H1 (cell line): Measurements from ENCODE around the gene PTX3. TPM values are rescaled to one million over a fixed set of nuclear protein-coding genes. Genes with fewer than 3 reads are reported as not detected.

ENCODE experiments used
- CTCF ChIA-PET: fragments of 300-600 bp; sonication (Branson Sonifier 250); formaldehyde crosslinking; loops from one replicate; lab custom pipeline; 2021; ENCODE audit not compliant: partially characterized antibody; lab: Charles Lee
- POLR2A ChIA-PET: fragments of 300-600 bp; sonication (Branson Sonifier 250); formaldehyde crosslinking; loops from one replicate; lab custom pipeline; 2021; ENCODE audit warnings: inconsistent platforms; ENCODE audit not compliant: partially characterized antibody; lab: Charles Lee
- DNase-seq, 2 experiments: peaks; one replicate each; pipeline versions ENCODE4 v3.0.0 to v3.0.0-alpha.2; 2010 to 2022; ENCODE audit warnings: low spot score in 2 of 2, low read depth in 1 of 2, mixed read lengths in 1 of 2
- FAIRE-seq: peaks from 2 replicates; lab custom pipeline; 2011; peaks lifted over from hg19 to GRCh38; lab: Jason Lieb, UNC
- H2AFZ ChIP-seq: 2 replicates; pipeline ENCODE4 v1.8.1; 2012; ENCODE audit warnings: low read length, inconsistent platforms
- H2AK5ac ChIP-seq: 2 replicates; pipeline ENCODE4 v1.6.1; 2013; ENCODE audit warnings: low read depth, low read length
- H2BK120ac ChIP-seq: replicated peaks from 2 replicates; pipeline ENCODE3; 2013; ENCODE audit warnings: low read depth, low read length, inconsistent platforms
- H2BK12ac ChIP-seq: 2 replicates; pipeline ENCODE4 v1.6.1; 2013; ENCODE audit warnings: low read depth, low read length
- H2BK15ac ChIP-seq: 2 replicates; pipeline ENCODE4 v1.6.1; 2013; ENCODE audit warnings: low read length
- H2BK20ac ChIP-seq: 2 replicates; pipeline ENCODE4 v1.6.1; 2013; ENCODE audit warnings: low read length
- H2BK5ac ChIP-seq: 2 replicates; pipeline ENCODE4 v1.6.1; 2013; ENCODE audit warnings: low read depth, low read length
- H3K14ac ChIP-seq: 2 replicates; pipeline ENCODE4 v1.6.1; 2013; ENCODE audit warnings: inconsistent platforms; ENCODE audit not compliant: insufficient read length
- H3K18ac ChIP-seq: 2 replicates; pipeline ENCODE4 v1.6.1; 2013; ENCODE audit warnings: low read length; ENCODE audit errors: extremely low read depth
- H3K23ac ChIP-seq: 2 replicates; pipeline ENCODE4 v1.6.1; 2013; ENCODE audit warnings: inconsistent platforms; ENCODE audit not compliant: insufficient read length
- H3K23me2 ChIP-seq: 2 replicates; pipeline ENCODE4 v1.6.1; 2013; ENCODE audit warnings: low read depth, low read length
- H3K27ac ChIP-seq: 2 replicates; pipeline ENCODE4 v1.6.1; 2011; ENCODE audit warnings: low read depth, low read length, inconsistent platforms
- H3K27me3 ChIP-seq, 4 experiments: replicated peaks in 1 of 4; 1 replicate in 1 of 4; 2 replicates in 3 of 4; pipeline versions ENCODE4 v1.6.1 to v1.8.1; 2011 to 2013; ENCODE audit warnings: low read length in 3 of 4, mild to moderate bottlenecking in 3 of 4, inconsistent platforms in 2 of 4, mixed read lengths in 2 of 4, moderate library complexity in 1 of 4; ENCODE audit not compliant: control insufficient read depth in 3 of 4, insufficient read depth in 3 of 4; ENCODE audit errors: extremely low read depth in 1 of 4
- H3K36me3 ChIP-seq, 4 experiments: 2 replicates each; pipeline versions ENCODE4 v1.6.1 to v1.8.1; 2011 to 2013; ENCODE audit warnings: mild to moderate bottlenecking in 4 of 4, low read length in 3 of 4, moderate library complexity in 2 of 4, control low read depth in 1 of 4, inconsistent platforms in 1 of 4; ENCODE audit not compliant: insufficient read depth in 4 of 4, control insufficient read depth in 2 of 4
- H3K4ac ChIP-seq: replicated peaks from 2 replicates; pipeline ENCODE3; 2013; ENCODE audit warnings: low read length, low read depth, mixed read lengths, inconsistent platforms; ENCODE audit not compliant: insufficient read length
- H3K4me1 ChIP-seq, 4 experiments: replicated peaks in 1 of 4; 1 replicate in 1 of 4; 2 replicates in 3 of 4; pipeline versions ENCODE4 v1.6.1 to v1.8.1; 2011 to 2013; ENCODE audit warnings: low read length in 3 of 4, inconsistent platforms in 2 of 4, mixed read lengths in 1 of 4; ENCODE audit not compliant: insufficient read depth in 4 of 4, control insufficient read depth in 3 of 4
- H3K4me2 ChIP-seq, 2 experiments: 2 replicates each; pipeline versions ENCODE4 v1.6.1 to v1.8.1; 2011 to 2013; ENCODE audit warnings: low read depth in 2 of 2, low read length in 2 of 2, control low read depth in 1 of 2, inconsistent platforms in 1 of 2, mild to moderate bottlenecking in 1 of 2; ENCODE audit not compliant: insufficient read depth in 1 of 2
- H3K4me3 ChIP-seq, 4 experiments: fragments of 200-600, 300-600 bp in 1 of 4; sonication (generic), shearing (Covaris generic), sonication (Bioruptor Twin) in 1 of 4; 2 replicates each; pipeline versions ENCODE4 v1.5.1 to v1.8.1; 2011 to 2016; ENCODE audit warnings: low read length in 4 of 4, low read depth in 3 of 4, control low read depth in 2 of 4, inconsistent platforms in 2 of 4, mild to moderate bottlenecking in 2 of 4, mixed read lengths in 1 of 4, moderate library complexity in 1 of 4; ENCODE audit not compliant: insufficient read depth in 2 of 4; ENCODE audit errors: extremely low read depth in 1 of 4
- H3K56ac ChIP-seq: replicated peaks from 2 replicates; pipeline ENCODE3; 2013; ENCODE audit warnings: low read depth, mild to moderate bottlenecking, mixed read lengths, low read length, inconsistent platforms; ENCODE audit not compliant: insufficient read length
- H3K79me1 ChIP-seq: 2 replicates; pipeline ENCODE4 v1.6.1; 2013; ENCODE audit warnings: low read depth, low read length, control low read depth
- H3K79me2 ChIP-seq, 2 experiments: 2 replicates each; pipeline versions ENCODE4 v1.6.1 to v1.8.1; 2012 to 2013; ENCODE audit warnings: low read length in 2 of 2, mild to moderate bottlenecking in 2 of 2, inconsistent platforms in 1 of 2; ENCODE audit not compliant: insufficient read depth in 2 of 2, control insufficient read depth in 1 of 2
- H3K9ac ChIP-seq, 4 experiments: replicated peaks in 1 of 4; 1 replicate in 1 of 4; 2 replicates in 3 of 4; pipeline versions ENCODE4 v1.6.1 to v1.8.1; 2011 to 2013; ENCODE audit warnings: low read depth in 3 of 4, low read length in 3 of 4, control low read depth in 2 of 4, mild to moderate bottlenecking in 2 of 4, moderate library complexity in 2 of 4, inconsistent platforms in 1 of 4; ENCODE audit errors: extremely low read depth in 1 of 4
- H3K9me3 ChIP-seq, 2 experiments: 2 replicates each; pipeline versions ENCODE4 v1.6.1 to v1.8.1; 2012 to 2013; ENCODE audit warnings: mild to moderate bottlenecking in 2 of 2, moderate library complexity in 2 of 2, control low read depth in 1 of 2, inconsistent platforms in 1 of 2, low read depth in 1 of 2, low read length in 1 of 2, mixed read lengths in 1 of 2; ENCODE audit not compliant: insufficient read depth in 2 of 2
- H4K20me1 ChIP-seq, 2 experiments: replicated peaks in 1 of 2; 2 replicates each; pipeline versions ENCODE3 to v1.8.1; 2011 to 2013; ENCODE audit warnings: inconsistent platforms in 2 of 2, low read length in 2 of 2, mild to moderate bottlenecking in 1 of 2; ENCODE audit not compliant: insufficient read depth in 2 of 2, control insufficient read depth in 1 of 2
- H4K5ac ChIP-seq: 2 replicates; pipeline ENCODE4 v1.6.1; 2013; ENCODE audit warnings: low read length, low read depth, mixed read lengths, inconsistent platforms; ENCODE audit not compliant: insufficient read length
- H4K8ac ChIP-seq: 2 replicates; pipeline ENCODE4 v1.8.0; 2013; ENCODE audit warnings: mild to moderate bottlenecking, moderate library complexity, low read length, inconsistent platforms; ENCODE audit not compliant: insufficient read depth; ENCODE audit errors: extremely low read depth
- H4K91ac ChIP-seq: replicated peaks from 2 replicates; pipeline ENCODE3; 2013; ENCODE audit warnings: low read length, mixed read lengths, inconsistent platforms; ENCODE audit not compliant: insufficient read length
- TEAD4 ChIP-seq: IDR thresholded peaks from 2 replicates; pipeline ENCODE4 v1.6.1; 2012; ENCODE audit warnings: low read depth, low read length, inconsistent platforms, mixed read lengths
- WGBS, 2 experiments: shearing (Covaris generic) in 1 of 2; methylation state at CpG; one replicate each; pipeline versions ENCODE4 v1.1.6 to v1.1.7; 2013 to 2015; ENCODE audit warnings: low lambda C conversion rate in 2 of 2, mixed read lengths in 2 of 2, inconsistent platforms in 1 of 2, low coverage in 1 of 2, missing lambda C conversion rate in 1 of 2; ENCODE audit not compliant: insufficient replicate concordance in 2 of 2, insufficient coverage in 1 of 2, insufficient read length in 1 of 2; ENCODE audit errors: extremely low coverage in 1 of 2, missing lambda C conversion rate in 1 of 2; 5-methylcytosine and 5-hydroxymethylcytosine counted together
- polyA plus RNA-seq, 7 experiments: library from polyadenylated mRNA; depleted of rRNA in 3 of 7; stranded (reverse) in 5 of 7; unstranded in 2 of 7; fragments of >200 nt in 5 of 7; fragments of 200-250 nt in 2 of 7; gene quantifications; 1 replicate in 5 of 7; 2 replicates in 1 of 7; 4 replicates in 1 of 7; pipeline versions ENCODE4 v1.2.1 to v1.2.3, GENCODE V29; 2011 to 2013; ENCODE audit warnings: missing spikeins in 2 of 7, mixed read lengths in 2 of 7
- total RNA-seq: library from RNA; stranded (reverse); fragmentation: NEBNext Ultra II Directional; extraction: Animal tissue kit (Norgen Biotek cat#: 25700); gene quantifications from 2 replicates; pipeline ENCODE4 v1.2.1, GENCODE V29; 2021

The PTX3 gene
- total and polyA plus RNA-seq, 2 of the 8 experiments (the other 6 are each of a cell fraction or from before 2014, with no cell fraction given), result 1.2 to 1.7 TPM

DNA sequence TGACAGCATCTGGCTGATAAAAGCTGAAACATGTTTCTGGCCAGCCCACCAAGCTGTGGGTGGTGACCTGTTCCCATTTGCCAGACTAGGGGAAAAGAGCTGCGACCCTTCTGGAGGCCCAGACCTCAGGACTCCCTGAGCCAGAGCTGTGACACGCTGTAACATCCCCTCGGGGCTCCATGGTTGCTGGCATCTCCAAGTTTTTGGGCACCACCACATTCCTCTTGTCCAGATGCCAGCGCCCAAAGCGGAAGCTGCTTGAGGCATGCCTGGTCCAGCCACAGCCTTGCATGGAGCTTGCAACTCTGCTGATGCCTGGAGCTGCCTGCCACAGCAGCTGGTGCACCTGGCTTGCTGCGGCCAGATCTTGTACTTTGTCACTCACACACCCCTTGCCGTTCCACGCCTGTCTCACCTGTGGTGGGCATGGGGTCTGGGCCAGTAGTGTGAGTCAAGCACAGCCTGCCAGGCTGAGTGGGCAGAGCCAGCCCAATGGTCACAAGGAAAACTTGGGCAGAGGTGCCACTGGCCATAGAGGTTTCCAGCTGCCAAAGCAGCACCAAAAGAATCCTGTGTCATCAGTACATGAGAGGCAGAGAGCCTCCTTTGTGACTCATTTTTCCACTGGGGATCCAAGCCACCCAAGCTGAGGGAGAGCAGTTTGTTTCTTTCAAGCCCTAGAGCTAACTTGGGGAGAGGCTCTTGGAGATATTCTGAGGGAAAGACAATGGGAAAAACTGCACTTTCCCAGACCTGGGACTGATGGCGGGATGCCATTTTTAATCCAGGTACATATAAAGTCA, 45.7 kb upstream of the PTX3 start:
- Histone ChIP-seq H2BK20ac (no peak overlapping the region), H2BK5ac (no peak overlapping the region), H2BK120ac (no peak overlapping the region), H2AK5ac (peak overlapping the region; percentile 30; the same call in 1 of the 2 replicates), H3K79me2 (no peaks in the 10 kb centered on the region), H3K9me3 (no peaks in the 10 kb centered on the region), H4K5ac (no peak overlapping the region), H3K14ac (no peak overlapping the region), H3K4me2 (no peak overlapping the region), H3K4me1 (no peaks in the 10 kb centered on the region), H3K4ac (no peak overlapping the region), H4K20me1 (no peaks in the 10 kb centered on the region), H3K27ac (no peak overlapping the region), H3K23ac (no peak overlapping the region), H2BK12ac (no peak overlapping the region), H3K9ac (no peak overlapping the region), H3K56ac (no peak overlapping the region), H3K4me3 (no peak overlapping the region), H3K79me1 (no peaks in the 10 kb centered on the region), H3K27me3 (no peaks in the 10 kb centered on the region), H2BK15ac (no peak overlapping the region), H4K8ac (peak overlapping the region; percentile 20; the same call in 1 of the 2 replicates), H3K36me3 (no peaks in the 10 kb centered on the region; a peak in 1 of 8 replicates), H3K23me2 (no peaks in the 10 kb centered on the region), H2AFZ (no peak overlapping the region), H4K91ac (no peak overlapping the region), H3K18ac (no peak overlapping the region)
- ChIA-PET POLR2A (no interaction called here), CTCF (interaction anchor here (0.6 to 2.6 kb wide), 6 partner anchors 9 to 1893 kb away, joined by 3 to 9 read pairs (median 3); no protein-coding TSS in a partner anchor)
- no peak for DNase-seq
- no peak for FAIRE-seq
- WGBS, 2 experiments, result 83% methylated on average over 9 of the region's 9 CpGs; no CpG with 5 or more reads in 1 of the 2 experiments
- no peak for TF ChIP-seq TEAD4
